ENCODE results near the gene ARMC9. TPM values are rescaled to one million over a fixed set of nuclear protein-coding genes. Genes with fewer than 3 reads are reported as not detected.
"Not testable (repeated sequence)": the region's sequence is repeated elsewhere in the genome, so short reads cannot be mapped to it uniquely, and the experiment has no call there.

The ARMC9 gene
- total RNA-seq, 1 donor from 2014 or later: 19.2 TPM

GRCh38 chr2:231399046-231399852 lies 200.8 kb downstream of the ARMC9 start:
- no peak for DNase-seq (ENCODE audit: low spot score)

- no peak for DNase-seq (ENCODE audit: low spot score)
Observed at GRCh38 chr2:231399853-231400680, 201.6 kb downstream of the ARMC9 start.

GRCh38 chr2:231400681-231401080 lies 202.2 kb downstream of the ARMC9 start:
- not testable (repeated sequence) for DNase-seq (ENCODE audit: low spot score)

GRCh38 chr2:231401101-231401500 lies 202.7 kb downstream of the ARMC9 start:
- not testable (repeated sequence) for DNase-seq (ENCODE audit: low spot score)

GRCh38 chr2:231403421-231404182 lies 205.2 kb downstream of the ARMC9 start:
- not testable (repeated sequence) for DNase-seq (ENCODE audit: low spot score)

GRCh38 chr2:231404183-231404578 lies 205.8 kb downstream of the ARMC9 start:
- not testable (repeated sequence) for DNase-seq (ENCODE audit: low spot score)

GRCh38 chr2:231405601-231406367 lies 207.4 kb downstream of the ARMC9 start:
- not testable (repeated sequence) for DNase-seq (ENCODE audit: low spot score)

- DNase-seq (ENCODE audit: low spot score): not testable (repeated sequence)
Observed at GRCh38 chr2:231407686-231408085, 209.3 kb downstream of the ARMC9 start.

- DNase-seq (ENCODE audit: low spot score): not testable (repeated sequence)
Observed at GRCh38 chr2:231408304-231408703, 209.9 kb downstream of the ARMC9 start.

GRCh38 chr2:231409776-231410175 lies 211.3 kb downstream of the ARMC9 start:
- DNase-seq (ENCODE audit: low spot score): peak; percentile 83

GRCh38 chr2:231410293-231411004 lies 212.0 kb downstream of the ARMC9 start:
- DNase-seq (ENCODE audit: low spot score): no peak

- DNase-seq (ENCODE audit: low spot score): no peak
Observed at GRCh38 chr2:231411237-231411636, 212.8 kb downstream of the ARMC9 start.

- DNase-seq (ENCODE audit: low spot score): peak; percentile 93
Observed at GRCh38 chr2:231411831-231412617, 213.6 kb downstream of the ARMC9 start.

- DNase-seq (ENCODE audit: low spot score): no peak
Observed at GRCh38 chr2:231412618-231412963, 214.2 kb downstream of the ARMC9 start.

GRCh38 chr2:231413456-231413855 lies 215.0 kb downstream of the ARMC9 start:
- DNase-seq (ENCODE audit: low spot score): no peak

- no peak for DNase-seq (ENCODE audit: low spot score)
Observed at GRCh38 chr2:231413921-231414476, 215.6 kb downstream of the ARMC9 start.

- DNase-seq (ENCODE audit: low spot score): no peak
Observed at GRCh38 chr2:231415029-231415428, 216.6 kb downstream of the ARMC9 start.

- DNase-seq (ENCODE audit: low spot score): no peak
Observed at GRCh38 chr2:231418820-231419640, 220.6 kb downstream of the ARMC9 start.

Measured in mucosa of gallbladder (tissue), 1 donor.